ENCODE results near the gene GLIPR1L1. TPM values are rescaled to one million over a fixed set of nuclear protein-coding genes. Genes with fewer than 3 reads are reported as not detected.

The GLIPR1L1 gene
- total RNA-seq, 1 donor from 2014 or later = not detected

- DNase-seq (ENCODE audit: low spot score in 2 of 2, unreplicated experiment in 2 of 2) = no peak
- H3K27me3 Mint-ChIP-seq (ENCODE audit: low read depth) = no peaks in the 10 kb centered on the region
- TF ChIP-seq CTCF (IDR thresholded peaks at IDR 0.05; ENCODE audit: unreplicated experiment) = no peak
- no peaks in the 10 kb centered on the region for H3K36me3 Mint-ChIP-seq
- no peak overlapping the region for H3K4me3 Mint-ChIP-seq
- H3K4me1 Mint-ChIP-seq = no peaks in the 10 kb centered on the region
- no peak overlapping the region for H3K27ac Mint-ChIP-seq
- H3K9me3 Mint-ChIP-seq = no peaks in the 10 kb centered on the region
Observed at GRCh38 chr12:75294797-75295196, 39.7 kb upstream of the GLIPR1L1 start.

- H3K4me1 Mint-ChIP-seq = no peaks in the 10 kb centered on the region
- peaks cover 4% of the 10 kb centered on the region for H3K9me3 Mint-ChIP-seq
- H3K36me3 Mint-ChIP-seq = peaks cover 10% of the 10 kb centered on the region
- H3K4me3 Mint-ChIP-seq = no peak overlapping the region
- H3K27ac Mint-ChIP-seq = no peak overlapping the region
- TF ChIP-seq CTCF (IDR thresholded peaks at IDR 0.05; ENCODE audit: unreplicated experiment) = no peak
- H3K27me3 Mint-ChIP-seq (ENCODE audit: low read depth) = no peaks in the 10 kb centered on the region
- DNase-seq (ENCODE audit: low spot score in 2 of 2, unreplicated experiment in 2 of 2) = no peak
Observed at GRCh38 chr12:75302225-75302624, 32.2 kb upstream of the GLIPR1L1 start.

- no peak for TF ChIP-seq CTCF (IDR thresholded peaks at IDR 0.05; ENCODE audit: unreplicated experiment)
- Mint-ChIP-seq H3K27ac (no peak overlapping the region), H3K9me3 (peaks cover 6% of the 10 kb centered on the region), H3K4me1 (no peaks in the 10 kb centered on the region), H3K4me3 (no peak overlapping the region), H3K36me3 (peaks cover 10% of the 10 kb centered on the region), H3K27me3 (ENCODE audit: low read depth) (no peaks in the 10 kb centered on the region)
- no peak for DNase-seq (ENCODE audit: low spot score in 2 of 2, unreplicated experiment in 2 of 2)
Observed at GRCh38 chr12:75302781-75303180, 31.7 kb upstream of the GLIPR1L1 start.

- DNase-seq (ENCODE audit: low spot score in 2 of 2, unreplicated experiment in 2 of 2) = no peak
- Mint-ChIP-seq H3K27me3 (ENCODE audit: low read depth) (no peaks in the 10 kb centered on the region), H3K9me3 (peaks cover 7% of the 10 kb centered on the region), H3K36me3 (peaks cover 10% of the 10 kb centered on the region), H3K27ac (no peak overlapping the region), H3K4me1 (no peaks in the 10 kb centered on the region), H3K4me3 (no peak overlapping the region)
- TF ChIP-seq CTCF (IDR thresholded peaks at IDR 0.05; ENCODE audit: unreplicated experiment) = no peak
Observed at GRCh38 chr12:75305412-75306332, 28.8 kb upstream of the GLIPR1L1 start.

GRCh38 chr12:75308279-75308678, 26.2 kb upstream of the GLIPR1L1 start:
- H3K27ac Mint-ChIP-seq = no peak overlapping the region
- no peak for TF ChIP-seq CTCF (IDR thresholded peaks at IDR 0.05; ENCODE audit: unreplicated experiment)
- H3K27me3 Mint-ChIP-seq (ENCODE audit: low read depth) = no peaks in the 10 kb centered on the region
- H3K9me3 Mint-ChIP-seq = peaks cover 7% of the 10 kb centered on the region
- no peak overlapping the region for H3K4me3 Mint-ChIP-seq
- H3K36me3 Mint-ChIP-seq = peaks cover 10% of the 10 kb centered on the region
- H3K4me1 Mint-ChIP-seq = no peaks in the 10 kb centered on the region
- DNase-seq (ENCODE audit: low spot score in 2 of 2, unreplicated experiment in 2 of 2) = no peak
